ENCODE data around the gene SDHAF1. TPM values are rescaled to one million over a fixed set of nuclear protein-coding genes. Genes with fewer than 3 reads are reported as not detected.

SDHAF1 gene
- total RNA-seq, 1 donor, result 21.0 TPM

- H3K9me3 ChIP-seq (ENCODE audit: low read depth, low read length), result no peaks in the 10 kb centered on the region
- DNase-seq (ENCODE audit: insufficient read length, low spot score, missing footprints), result no peak
- no peak overlapping the region for H3K4me2 ChIP-seq (ENCODE audit: insufficient read depth, low read length)
- no peak overlapping the region for H3K4me3 ChIP-seq (ENCODE audit: insufficient read depth, low read length)
- no peaks in the 10 kb centered on the region for H3K27me3 ChIP-seq (ENCODE audit: insufficient read depth, low read length)
- TF ChIP-seq CTCF (IDR thresholded peaks at IDR 0.05; ENCODE audit: extremely low read depth, low read depth, low read length), result no peak
- H3K79me2 ChIP-seq (ENCODE audit: insufficient read depth, low read length), result no peaks in the 10 kb centered on the region
- H2AFZ ChIP-seq (ENCODE audit: low read length), result no peak overlapping the region
- H3K36me3 ChIP-seq (ENCODE audit: insufficient read depth, low read length), result no peaks in the 10 kb centered on the region
- H3K4me1 ChIP-seq (ENCODE audit: insufficient read depth, low read length), result peaks cover 11% of the 10 kb centered on the region
- H4K20me1 ChIP-seq (ENCODE audit: insufficient read depth, low read length), result peaks cover 2% of the 10 kb centered on the region
- H3K27ac ChIP-seq (ENCODE audit: low read depth, low read length), result no peak overlapping the region
These were observed 12.0 kb downstream of the SDHAF1 start for GRCh38 chr19:36006955-36007354.

GRCh38 chr19:36008336-36008978 is 13.5 kb downstream of the SDHAF1 start, which contains the start of gene SYNE4:
SYNE4 (minus strand) TSS chr19:36008813; CDS start chr19:36008681, 132 bp downstream.
- peaks cover 8% of the 10 kb centered on the region for H3K79me2 ChIP-seq (ENCODE audit: insufficient read depth, low read length)
- peak within 1 kb of the TSS; percentile 68 for H2AFZ ChIP-seq (ENCODE audit: low read length)
- TF ChIP-seq CTCF (IDR thresholded peaks at IDR 0.05; ENCODE audit: extremely low read depth, low read depth, low read length), result no peak
- peaks cover 17% of the 10 kb centered on the region for H3K4me1 ChIP-seq (ENCODE audit: insufficient read depth, low read length)
- H3K27ac ChIP-seq (ENCODE audit: low read depth, low read length), result no peak within 1 kb of the TSS
- DNase-seq (ENCODE audit: insufficient read length, low spot score, missing footprints), result peak; percentile 80
- no peaks in the 10 kb centered on the region for H3K27me3 ChIP-seq (ENCODE audit: insufficient read depth, low read length)
- H4K20me1 ChIP-seq (ENCODE audit: insufficient read depth, low read length), result no peaks in the 10 kb centered on the region
- peak within 1 kb of the TSS; percentile 71 for H3K4me3 ChIP-seq (ENCODE audit: insufficient read depth, low read length)
- peak within 1 kb of the TSS; percentile 80 for H3K4me2 ChIP-seq (ENCODE audit: insufficient read depth, low read length)
- H3K36me3 ChIP-seq (ENCODE audit: insufficient read depth, low read length), result no peaks in the 10 kb centered on the region
- no peaks in the 10 kb centered on the region for H3K9me3 ChIP-seq (ENCODE audit: low read depth, low read length)

- H3K36me3 ChIP-seq (ENCODE audit: insufficient read depth, low read length), result no peaks in the 10 kb centered on the region
- peak overlapping the region; percentile 80 for H3K4me2 ChIP-seq (ENCODE audit: insufficient read depth, low read length)
- H3K9me3 ChIP-seq (ENCODE audit: low read depth, low read length), result no peaks in the 10 kb centered on the region
- H3K4me1 ChIP-seq (ENCODE audit: insufficient read depth, low read length), result peaks cover 18% of the 10 kb centered on the region
- H4K20me1 ChIP-seq (ENCODE audit: insufficient read depth, low read length), result no peaks in the 10 kb centered on the region
- peak overlapping the region; percentile 71 for H3K4me3 ChIP-seq (ENCODE audit: insufficient read depth, low read length)
- peak; percentile 98 for DNase-seq (ENCODE audit: insufficient read length, low spot score, missing footprints)
- no peak for TF ChIP-seq CTCF (IDR thresholded peaks at IDR 0.05; ENCODE audit: extremely low read depth, low read depth, low read length)
- H2AFZ ChIP-seq (ENCODE audit: low read length), result peak overlapping the region; percentile 68
- H3K27me3 ChIP-seq (ENCODE audit: insufficient read depth, low read length), result no peaks in the 10 kb centered on the region
- peaks cover 14% of the 10 kb centered on the region for H3K79me2 ChIP-seq (ENCODE audit: insufficient read depth, low read length)
- H3K27ac ChIP-seq (ENCODE audit: low read depth, low read length), result no peak overlapping the region
These were observed 14.2 kb downstream of the SDHAF1 start for GRCh38 chr19:36009220-36009619.

GRCh38 chr19:36009633-36010379 is 14.8 kb downstream of the SDHAF1 start:
- Histone ChIP-seq H3K27ac (ENCODE audit: low read depth, low read length) (no peak overlapping the region), H3K4me1 (ENCODE audit: insufficient read depth, low read length) (peaks cover 22% of the 10 kb centered on the region), H2AFZ (ENCODE audit: low read length) (peak overlapping the region; percentile 68), H3K36me3 (ENCODE audit: insufficient read depth, low read length) (no peaks in the 10 kb centered on the region), H3K4me3 (ENCODE audit: insufficient read depth, low read length) (peak overlapping the region; percentile 71), H3K27me3 (ENCODE audit: insufficient read depth, low read length) (no peaks in the 10 kb centered on the region), H3K9me3 (ENCODE audit: low read depth, low read length) (no peaks in the 10 kb centered on the region), H3K79me2 (ENCODE audit: insufficient read depth, low read length) (peaks cover 14% of the 10 kb centered on the region), H3K4me2 (ENCODE audit: insufficient read depth, low read length) (peak overlapping the region; percentile 80), H4K20me1 (ENCODE audit: insufficient read depth, low read length) (no peaks in the 10 kb centered on the region)
- no peak for TF ChIP-seq CTCF (IDR thresholded peaks at IDR 0.05; ENCODE audit: extremely low read depth, low read depth, low read length)
- peak; percentile 80 for DNase-seq (ENCODE audit: insufficient read length, low spot score, missing footprints)
